CD4-positive, alpha-beta T cell treated with Interleukin-2 at 100 ng/mL for 4 hours (primary cell): ENCODE data around the gene KRTAP10-8.
"Not testable (repeated sequence)": the region's sequence is repeated elsewhere in the genome, so short reads cannot be mapped to it uniquely, and the experiment has no call there.

Experiments used
- DNase-seq: peaks from one replicate; pipeline ENCODE4 v3.0.0-alpha.2; 2020; ENCODE audit warnings: low spot score

KRTAP10-8 gene

DNA sequence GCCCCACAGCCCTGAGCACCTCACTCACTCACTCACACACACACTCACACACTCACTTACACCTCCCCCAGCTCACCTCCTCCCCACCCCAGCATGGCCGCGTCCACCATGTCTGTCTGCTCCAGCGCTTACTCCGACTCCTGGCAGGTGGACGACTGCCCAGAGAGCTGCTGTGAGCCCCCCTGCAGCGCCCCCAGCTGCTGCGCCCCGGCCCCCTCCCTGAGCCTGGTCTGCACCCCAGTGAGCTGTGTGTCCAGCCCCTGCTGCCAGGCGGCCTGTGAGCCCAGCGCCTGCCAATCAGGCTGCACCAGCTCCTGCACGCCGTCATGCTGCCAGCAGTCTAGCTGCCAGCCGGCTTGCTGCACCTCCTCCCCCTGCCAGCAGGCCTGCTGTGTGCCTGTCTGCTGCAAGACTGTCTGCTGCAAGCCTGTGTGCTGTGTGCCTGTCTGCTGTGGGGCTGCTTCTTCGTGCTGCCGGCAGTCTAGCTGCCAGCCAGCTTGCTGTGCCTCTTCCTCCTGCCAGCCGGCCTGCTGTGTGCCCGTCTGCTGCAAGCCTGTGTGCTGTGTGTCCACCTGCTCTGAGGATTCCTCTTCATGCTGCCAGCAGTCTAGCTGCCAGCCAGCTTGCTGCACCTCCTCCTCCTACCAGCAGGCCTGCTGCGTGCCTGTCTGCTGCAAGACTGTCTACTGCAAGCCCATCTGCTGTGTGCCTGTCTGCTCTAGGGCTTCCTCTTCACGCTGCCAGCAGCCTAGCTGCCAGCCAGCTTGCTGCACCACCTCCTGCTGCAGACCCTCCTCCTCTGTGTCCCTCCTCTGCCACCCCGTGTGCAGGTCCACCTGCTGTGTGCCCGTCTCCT lies 34.7 kb downstream of the KRTAP10-8 start, which contains the start of gene KRTAP10-11:
KRTAP10-11 (plus strand) TSS at position 49 of the 856 bp plus-strand sequence; CDS start at position 94, 45 bp downstream.
- DNase-seq: not testable (repeated sequence)

DNA sequence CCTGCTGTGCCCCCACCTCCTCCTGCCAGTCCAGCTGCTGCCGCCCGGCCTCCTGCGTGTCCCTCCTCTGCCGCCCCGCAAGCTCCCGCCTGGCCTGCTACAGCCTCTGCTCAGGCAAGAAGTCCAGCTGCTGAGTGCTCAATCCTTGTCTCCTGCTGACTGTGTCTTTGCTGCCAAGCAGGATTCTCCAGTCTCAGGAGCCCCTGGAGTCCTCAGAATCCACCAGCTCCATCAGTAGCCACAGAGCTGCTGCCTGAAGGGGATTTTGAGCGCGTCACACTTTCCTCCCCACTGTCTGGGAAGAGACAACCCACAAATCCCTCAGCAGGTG lies 35.3 kb downstream of the KRTAP10-8 start:
- no peak for DNase-seq

DNA sequence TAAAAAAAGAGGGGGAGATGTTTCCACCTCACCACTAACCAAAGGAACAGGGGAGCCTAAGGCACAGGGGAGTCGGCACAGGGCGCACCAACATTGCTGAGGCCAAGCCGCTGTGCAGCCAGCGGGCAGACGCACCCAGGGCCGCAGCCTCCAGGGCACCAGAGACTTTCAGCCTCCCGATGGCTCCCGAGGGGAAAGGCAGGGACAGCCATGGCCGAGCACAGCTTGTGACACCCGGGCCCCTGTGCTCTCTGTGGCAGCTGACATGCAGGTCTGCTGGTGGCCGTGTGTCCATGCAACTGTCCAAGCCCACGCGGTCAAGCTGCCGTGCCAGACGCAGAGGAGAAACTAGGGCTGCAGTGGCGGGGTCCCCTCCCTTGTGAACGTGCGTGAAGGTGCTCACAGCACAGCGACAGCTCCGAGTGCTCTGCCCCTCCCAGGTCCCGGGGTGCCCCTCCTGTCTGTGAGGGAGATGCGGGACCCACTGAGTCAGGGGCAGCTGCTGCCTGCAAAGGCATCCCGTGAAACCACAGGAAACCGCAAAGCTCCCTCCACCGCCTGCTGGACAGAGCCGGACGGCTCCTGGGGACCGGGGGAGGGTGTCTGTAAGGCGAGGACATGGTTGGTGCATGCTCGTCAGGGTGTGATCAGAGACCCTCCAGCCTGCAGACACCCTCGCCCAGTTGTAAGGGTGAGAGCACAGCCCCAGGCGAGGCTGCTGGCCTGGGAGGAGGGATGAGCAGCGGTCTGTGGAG lies 36.9 kb downstream of the KRTAP10-8 start:
- DNase-seq: no peak

GRCh38 chr21:44649521-44650100 lies 37.7 kb downstream of the KRTAP10-8 start:
- no peak for DNase-seq

- no peak for DNase-seq
Measured at GRCh38 chr21:44650265-44650972, 38.5 kb downstream of the KRTAP10-8 start.

DNA sequence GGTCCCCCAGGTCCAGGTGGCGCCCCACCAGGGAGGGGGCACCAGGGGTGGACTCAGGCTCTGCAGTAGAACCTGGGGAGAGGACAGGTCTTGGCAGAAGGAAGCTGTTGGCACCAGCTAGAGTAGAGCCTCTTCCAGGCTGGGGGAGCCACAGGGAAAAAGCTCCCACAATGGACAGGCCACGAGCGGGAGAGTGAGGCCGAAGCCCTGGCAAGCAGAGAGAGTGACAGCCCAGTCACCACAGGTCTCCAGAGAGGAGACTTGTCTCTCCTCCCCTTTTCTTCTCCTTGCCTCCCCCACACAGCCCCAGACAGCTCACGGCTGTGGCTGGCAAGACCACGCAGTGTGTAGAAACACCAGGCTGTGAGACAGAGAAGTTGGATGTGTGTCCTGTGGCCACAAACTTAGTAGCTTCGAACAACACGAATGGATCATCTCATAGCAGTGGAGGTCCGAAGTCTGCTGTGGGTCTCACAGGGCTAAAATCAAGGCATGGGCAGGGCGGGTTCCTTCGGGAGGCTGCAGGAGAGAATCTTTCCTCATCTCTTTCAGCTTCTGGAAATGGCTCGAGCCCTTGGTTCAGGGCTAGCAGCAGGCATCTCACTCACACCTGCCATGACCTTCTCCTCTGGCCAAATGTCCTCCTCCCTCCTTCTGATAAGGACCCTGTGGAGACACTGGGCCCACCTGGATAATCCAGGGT lies 39.2 kb downstream of the KRTAP10-8 start:
- no peak for DNase-seq

DNA sequence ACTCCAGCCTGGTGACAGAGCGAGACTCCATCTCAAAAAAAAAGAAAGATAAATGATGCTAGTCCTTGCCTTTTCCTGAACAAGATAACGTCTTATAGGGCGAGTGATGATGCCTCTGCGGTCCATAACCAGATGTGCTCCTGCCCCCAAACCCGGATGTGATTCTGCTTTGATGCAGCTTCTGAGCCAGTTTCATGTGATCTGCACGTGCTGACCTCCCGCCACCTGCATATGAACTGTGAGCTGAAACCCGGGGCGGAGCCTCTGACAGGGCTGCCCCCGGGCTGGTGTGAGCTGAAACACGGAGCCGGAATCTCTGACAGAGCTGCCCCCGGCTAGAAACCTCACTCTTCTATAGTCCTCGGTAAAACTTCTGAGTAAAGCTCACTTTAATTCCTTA lies 41.2 kb downstream of the KRTAP10-8 start:
- DNase-seq: no peak

GRCh38 chr21:44653656-44654575 lies 42.0 kb downstream of the KRTAP10-8 start:
- DNase-seq: peak; percentile 43

DNA sequence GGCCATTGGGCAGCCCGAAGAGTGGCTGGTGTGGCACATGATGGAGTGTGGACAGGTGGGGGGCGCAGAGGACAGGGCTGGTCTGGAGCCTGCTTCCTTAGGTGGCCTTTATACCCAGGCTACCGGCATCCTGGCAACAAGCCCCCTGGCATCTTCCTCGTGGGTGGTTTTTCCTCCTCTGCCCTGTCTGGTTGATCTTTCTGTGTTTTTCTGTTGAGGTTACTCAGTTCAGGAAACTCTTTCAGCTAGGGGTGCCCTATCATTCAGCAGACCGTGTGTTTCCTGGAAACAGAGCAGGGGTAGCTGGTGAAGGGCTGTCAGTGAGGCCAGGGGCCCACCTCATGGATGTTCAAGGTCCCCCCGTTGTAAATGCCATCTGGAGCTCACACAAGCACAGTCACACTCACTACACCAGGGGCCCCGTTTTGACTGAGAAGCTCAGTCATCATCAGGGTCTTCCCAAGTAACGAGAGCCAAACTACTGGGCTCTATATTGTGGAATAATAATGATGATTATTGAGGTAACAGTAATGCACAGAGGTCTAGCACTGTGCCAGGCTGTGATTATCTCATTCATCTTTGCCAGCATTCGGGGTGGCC lies 42.8 kb downstream of the KRTAP10-8 start, which contains the start of gene KRTAP12-4:
KRTAP12-4 (minus strand) TSS at position 84 of the 600 bp plus-strand sequence; CDS start at position 39, 45 bp downstream.
- peak; percentile 3 for DNase-seq

DNA sequence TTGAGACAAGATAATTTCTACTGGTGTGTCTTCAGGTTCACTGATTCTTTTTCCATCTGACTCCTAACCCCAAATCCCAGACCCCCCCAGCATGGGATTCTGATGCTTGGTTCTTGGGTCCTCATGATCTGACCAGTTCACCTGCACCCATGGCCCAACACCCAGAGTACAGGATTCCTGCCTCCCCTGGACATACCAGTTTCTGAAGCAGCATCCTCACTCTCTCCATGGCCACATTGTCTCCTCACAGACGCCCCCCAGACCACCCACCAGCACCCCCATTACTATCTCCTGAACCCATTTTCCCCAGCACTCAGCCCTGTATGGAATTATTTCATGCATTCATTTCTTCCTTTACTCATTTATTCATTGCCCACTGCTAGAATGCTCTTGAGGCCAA lies 45.0 kb downstream of the KRTAP10-8 start:
- no peak for DNase-seq

- DNase-seq: peak; percentile 58
Measured at GRCh38 chr21:44657635-44658540, 46.0 kb downstream of the KRTAP10-8 start, which contains the start of gene KRTAP12-3. Gene KRTAP12-3 (plus strand): TSS chr21:44657932. CDS start chr21:44657980, 48 bp downstream.

DNA sequence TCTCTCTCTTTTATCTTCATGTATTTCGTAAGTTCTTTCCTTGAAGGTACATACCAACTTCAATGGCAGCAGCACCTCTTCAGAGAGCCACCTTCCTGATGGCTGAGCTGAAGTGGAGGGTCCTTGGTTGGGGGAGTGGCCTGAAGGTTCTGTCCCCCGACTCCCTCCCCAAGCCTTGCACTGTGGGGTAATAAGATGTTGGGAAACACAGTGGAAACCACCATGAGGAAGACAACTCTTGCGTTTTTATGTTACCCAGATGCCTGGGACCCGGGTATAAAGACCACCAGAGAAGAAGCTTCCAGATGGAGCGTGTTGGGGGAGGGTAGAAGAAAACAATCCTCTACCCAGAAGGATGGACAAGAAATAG lies 46.6 kb downstream of the KRTAP10-8 start:
- DNase-seq: no peak

DNA sequence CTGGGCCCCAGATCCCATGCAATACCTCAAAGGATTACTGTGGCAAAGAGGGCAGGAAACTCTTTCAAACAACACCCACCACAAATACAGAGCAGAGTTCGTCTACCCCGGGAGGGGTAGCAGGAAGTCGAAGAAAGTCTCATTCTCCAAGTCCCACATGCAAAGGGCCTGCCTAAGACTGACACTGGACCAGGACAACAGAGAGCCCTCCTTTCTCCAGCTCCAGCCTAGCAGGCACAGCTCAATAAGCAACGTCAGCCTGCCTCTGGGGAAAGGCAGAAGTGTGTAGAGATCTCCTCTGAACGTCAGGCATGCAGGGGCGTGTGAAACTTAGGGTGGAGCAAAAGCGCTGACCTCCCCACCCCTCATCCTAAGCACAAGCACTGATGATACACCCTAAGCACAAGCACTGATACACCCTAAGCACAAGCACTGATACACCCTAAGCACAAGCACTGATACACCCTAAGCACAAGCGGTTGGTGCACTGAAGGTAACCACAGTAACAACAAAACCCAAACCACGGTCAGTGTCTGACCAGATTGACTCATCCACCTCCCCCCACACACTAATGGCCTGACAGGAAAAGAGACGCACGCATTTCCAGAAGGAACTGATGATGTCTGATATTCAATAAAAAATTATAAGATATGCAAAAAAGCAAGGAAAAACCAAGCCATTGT lies 47.2 kb downstream of the KRTAP10-8 start:
- peak; percentile 26 for DNase-seq

- DNase-seq: not testable (repeated sequence)
Measured at GRCh38 chr21:44661567-44661966, 49.7 kb downstream of the KRTAP10-8 start.
